SK-N-SH treated with all-trans-retinoic acid at 6 μM for 48 hours (cell line): ENCODE measurements around the gene RABGAP1.

ENCODE experiments used
- ATAC-seq: fragments of 200-7000 bp; cut with Tn5 transposase; 3 replicates; pipeline ENCODE4 v1.9.1; 2020; ENCODE audit warnings: mild to moderate bottlenecking, moderate library complexity
- ARNTL ChIP-seq: fragments of 450-650 bp; formaldehyde crosslinking; IDR thresholded peaks from 2 replicates; pipeline ENCODE4 v1.5.0; 2020; ENCODE audit warnings: low read depth, mild to moderate bottlenecking, moderate library complexity, borderline replicate concordance
- BACH2 ChIP-seq: fragments of 250-450 bp; sonication (Bioruptor Pico); IDR thresholded peaks from 2 replicates; pipeline ENCODE4 v1.9.0; 2021; ENCODE audit warnings: mild to moderate bottlenecking, borderline replicate concordance
- CREB5 ChIP-seq: fragments of 250-450 bp; sonication (Bioruptor Pico); IDR thresholded peaks from 2 replicates; pipeline ENCODE4 v1.5.1; 2020; ENCODE audit warnings: low read depth, mild to moderate bottlenecking, moderate library complexity
- CSDC2 ChIP-seq: fragments of 250-450 bp; sonication (Bioruptor Pico); IDR thresholded peaks from 2 replicates; pipeline ENCODE4 v1.5.0; 2020; ENCODE audit warnings: mild to moderate bottlenecking, moderate library complexity
- CSRNP3 ChIP-seq: fragments of 250-450 bp; sonication (Bioruptor Pico); IDR thresholded peaks from 2 replicates; pipeline ENCODE4 v1.5.1; 2021; ENCODE audit warnings: mild to moderate bottlenecking, moderate library complexity
- ESRRG ChIP-seq: fragments of 250-450 bp; sonication (Bioruptor Pico); IDR thresholded peaks from 2 replicates; pipeline ENCODE4 v1.6.1; 2021; ENCODE audit warnings: mild to moderate bottlenecking
- GLIS3 ChIP-seq: fragments of 250-450 bp; sonication (Bioruptor Pico); IDR thresholded peaks from 2 replicates; pipeline ENCODE4 v1.5.0; 2020; ENCODE audit warnings: mild to moderate bottlenecking, moderate library complexity
- PATZ1 ChIP-seq: fragments of 250-450 bp; sonication (Bioruptor Pico); IDR thresholded peaks from 2 replicates; pipeline ENCODE4 v1.8.0; 2020; ENCODE audit warnings: mild to moderate bottlenecking, moderate library complexity, borderline replicate concordance
- PPARA ChIP-seq: fragments of 250-450 bp; sonication (Bioruptor Pico); IDR thresholded peaks from 2 replicates; pipeline ENCODE4 v1.5.0; 2020; ENCODE audit warnings: mild to moderate bottlenecking, borderline replicate concordance
- RARB ChIP-seq: fragments of 250-450 bp; sonication (Bioruptor Pico); IDR thresholded peaks from 2 replicates; pipeline ENCODE4 v1.8.0; 2021; ENCODE audit warnings: mild to moderate bottlenecking, moderate library complexity
- SNAI2 ChIP-seq: fragments of 250-450 bp; sonication (Bioruptor Pico); IDR thresholded peaks from 2 replicates; pipeline ENCODE4 v1.5.0; 2020; ENCODE audit warnings: mild to moderate bottlenecking, moderate library complexity
- TCF4 ChIP-seq: fragments of 250-450 bp; sonication (Bioruptor Pico); IDR thresholded peaks from 2 replicates; pipeline ENCODE4 v1.8.0; 2021; ENCODE audit warnings: mild to moderate bottlenecking, moderate library complexity, borderline replicate concordance
- TSHZ2 ChIP-seq: fragments of 250-450 bp; sonication (Bioruptor Pico); IDR thresholded peaks from 2 replicates; pipeline ENCODE4 v1.5.0; 2020; ENCODE audit warnings: mild to moderate bottlenecking, moderate library complexity
- ZFP3 ChIP-seq: fragments of 250-450 bp; sonication (Bioruptor Pico); IDR thresholded peaks from 2 replicates; pipeline ENCODE4 v1.5.0; 2020; ENCODE audit warnings: mild to moderate bottlenecking, moderate library complexity
- ZFP30 ChIP-seq: fragments of 450-650 bp; formaldehyde crosslinking; IDR thresholded peaks from 2 replicates; pipeline ENCODE4 v1.5.0; 2022; ENCODE audit warnings: mild to moderate bottlenecking, moderate library complexity
- ZNF565 ChIP-seq: fragments of 450-650 bp; formaldehyde crosslinking; conservative IDR thresholded peaks from 2 replicates; pipeline ENCODE4 v1.5.0; 2020; ENCODE audit warnings: low read depth, mild to moderate bottlenecking, moderate library complexity
- ZNF70 ChIP-seq: fragments of 450-650 bp; formaldehyde crosslinking; IDR thresholded peaks from 2 replicates; pipeline ENCODE4 v1.5.0; 2020; ENCODE audit warnings: mild to moderate bottlenecking, moderate library complexity
- ZNF8 ChIP-seq: fragments of 450-650 bp; formaldehyde crosslinking; IDR thresholded peaks from 2 replicates; pipeline ENCODE4 v1.5.0; 2020; ENCODE audit warnings: mild to moderate bottlenecking, moderate library complexity
- TF ChIP-seq, protein P1 (sequence below): fragments of 250-450 bp; sonication (Bioruptor Pico); IDR thresholded peaks from 2 replicates; pipeline ENCODE4 v1.8.0; 2021; ENCODE audit warnings: low read depth, mild to moderate bottlenecking, moderate library complexity, borderline replicate concordance

The RABGAP1 gene

GRCh38 chr9:122940749-122941581 lies at the start of gene RABGAP1:
TSS of gene RABGAP1 (plus strand) at chr9:122941020. CDS start at chr9:122957060, 16,040 bp downstream.
- peak; percentile 98 for ATAC-seq
- TF ChIP-seq ZFP3 (CRISPR knock-in tag) (no peak), TCF4 (CRISPR knock-in tag) (no peak), SNAI2 (CRISPR knock-in tag) (no peak), BACH2 (CRISPR knock-in tag) (no peak), ZFP30 (CRISPR knock-in tag) (no peak), ZNF565 (CRISPR knock-in tag) (no peak), ESRRG (CRISPR knock-in tag) (no peak), TSHZ2 (CRISPR knock-in tag) (0 out of 2 replicates have a peak, but pooled peaks have one; percentile 26), GLIS3 (CRISPR knock-in tag) (0 out of 2 replicates have a peak, but pooled peaks have one; percentile 66), ZNF8 (CRISPR knock-in tag) (no peak), PATZ1 (CRISPR knock-in tag) (0 out of 2 replicates have a peak, but pooled peaks have one; percentile 30)

- no peak for ATAC-seq
- no peak for TF ChIP-seq CREB5
- TF ChIP-seq RARB (CRISPR knock-in tag) = no peak
- no peak for TF ChIP-seq ZFP30 (CRISPR knock-in tag)
- TF ChIP-seq ARNTL (CRISPR knock-in tag) = no peak
- TF ChIP-seq ZNF70 (CRISPR knock-in tag) = no peak
- TF ChIP-seq CSDC2 (CRISPR knock-in tag) = no peak
These were observed 42.9 kb upstream of the RABGAP1 start for GRCh38 chr9:122897969-122898368.

DNA sequence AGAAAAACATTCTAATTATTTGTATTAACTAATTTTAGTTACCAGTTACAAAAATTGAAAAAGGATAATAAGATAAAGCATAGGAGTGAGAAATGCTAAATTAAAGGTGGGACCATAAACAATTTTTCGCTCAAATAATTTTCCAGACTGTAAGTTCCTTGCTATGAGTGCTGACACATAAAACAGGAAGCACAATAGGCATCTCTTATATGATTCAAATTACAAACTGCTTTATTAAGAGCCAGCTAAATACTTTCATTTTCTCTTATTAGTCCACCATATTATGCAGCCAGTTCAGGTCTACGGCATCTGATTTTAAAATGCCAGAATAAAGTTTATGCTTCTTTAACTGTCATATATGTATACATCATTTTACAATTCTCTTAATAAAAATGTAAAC lies 40.0 kb upstream of the RABGAP1 start:
- TF ChIP-seq CSRNP3 (CRISPR knock-in tag) (no peak), ESRRG (CRISPR knock-in tag) (no peak), RARB (CRISPR knock-in tag) (no peak), CREB5 (no peak), PPARA (CRISPR knock-in tag) (no peak), BACH2 (CRISPR knock-in tag) (no peak), ZFP3 (CRISPR knock-in tag) (no peak), TSHZ2 (CRISPR knock-in tag) (no peak), SNAI2 (CRISPR knock-in tag) (no peak), PATZ1 (CRISPR knock-in tag) (no peak)
- TF ChIP-seq, protein P1, sequence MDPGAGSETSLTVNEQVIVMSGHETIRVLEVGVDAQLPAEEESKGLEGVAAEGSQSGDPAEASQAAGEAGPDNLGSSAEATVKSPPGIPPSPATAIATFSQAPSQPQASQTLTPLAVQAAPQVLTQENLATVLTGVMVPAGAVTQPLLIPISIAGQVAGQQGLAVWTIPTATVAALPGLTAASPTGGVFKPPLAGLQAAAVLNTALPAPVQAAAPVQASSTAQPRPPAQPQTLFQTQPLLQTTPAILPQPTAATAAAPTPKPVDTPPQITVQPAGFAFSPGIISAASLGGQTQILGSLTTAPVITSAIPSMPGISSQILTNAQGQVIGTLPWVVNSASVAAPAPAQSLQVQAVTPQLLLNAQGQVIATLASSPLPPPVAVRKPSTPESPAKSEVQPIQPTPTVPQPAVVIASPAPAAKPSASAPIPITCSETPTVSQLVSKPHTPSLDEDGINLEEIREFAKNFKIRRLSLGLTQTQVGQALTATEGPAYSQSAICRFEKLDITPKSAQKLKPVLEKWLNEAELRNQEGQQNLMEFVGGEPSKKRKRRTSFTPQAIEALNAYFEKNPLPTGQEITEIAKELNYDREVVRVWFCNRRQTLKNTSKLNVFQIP (CRISPR knock-in tag) = no peak
- no peak for ATAC-seq
